GM23338 (cell line): ENCODE data around the gene TSTD2. TPM values are rescaled to one million over a fixed set of nuclear protein-coding genes. Genes with fewer than 3 reads are reported as not detected.

Source experiments
- ATAC-seq: fragments of 200-7000 bp; cut with Tn5 transposase; 3 replicates; pipeline ENCODE4 v1.9.1; 2020
- DNase-seq: peaks from one replicate; pipeline ENCODE4 v3.0.0-alpha.2; 2015; ENCODE audit warnings: low spot score
- H2AFZ ChIP-seq: fragments of 200-600 bp; sonication (generic); 2 replicates; pipeline ENCODE4 v1.8.0; 2016; ENCODE audit warnings: antibody characterized with exemption, mild to moderate bottlenecking, moderate library complexity
- H3F3A ChIP-seq: fragments of 200-600 bp; sonication (generic); replicated peaks from 2 replicates; pipeline ENCODE4 v1.8.0; 2017; ENCODE audit warnings: antibody characterized with exemption, mixed run types, low read depth
- H3K27ac ChIP-seq: fragments of 200-600 bp; sonication (generic); 2 replicates; pipeline ENCODE4 v1.6.1; 2016; ENCODE audit warnings: low read depth
- H3K27me3 ChIP-seq: fragments of 200-600 bp; sonication (generic); 2 replicates; pipeline ENCODE4 v1.8.0; 2016; ENCODE audit warnings: mild to moderate bottlenecking, mixed run types, moderate library complexity; ENCODE audit not compliant: insufficient read depth
- H3K36me3 ChIP-seq: fragments of 200-600 bp; sonication (generic); 2 replicates; pipeline ENCODE4 v1.8.0; 2016; ENCODE audit warnings: mild to moderate bottlenecking; ENCODE audit not compliant: insufficient read depth
- H3K4me1 ChIP-seq: fragments of 200-600 bp; sonication (generic); 2 replicates; pipeline ENCODE4 v1.8.0; 2016; ENCODE audit warnings: mild to moderate bottlenecking, moderate library complexity; ENCODE audit not compliant: insufficient read depth
- H3K4me2 ChIP-seq: fragments of 200-600 bp; sonication (generic); 2 replicates; pipeline ENCODE4 v1.7.1; 2017; ENCODE audit warnings: mixed run types
- H3K4me3 ChIP-seq: fragments of 200-600 bp; sonication (generic); 2 replicates; pipeline ENCODE4 v1.6.1; 2016; ENCODE audit warnings: mixed run types
- H3K79me2 ChIP-seq: fragments of 200-600 bp; sonication (generic); replicated peaks from 2 replicates; pipeline ENCODE4 v1.8.0; 2017; ENCODE audit warnings: mild to moderate bottlenecking; ENCODE audit not compliant: insufficient read depth
- H3K9me2 ChIP-seq: fragments of 200-600 bp; sonication (generic); 2 replicates; pipeline ENCODE4 v1.8.0; 2017; ENCODE audit not compliant: insufficient read depth
- H4K20me1 ChIP-seq: fragments of 200-600 bp; sonication (generic); replicated peaks from 2 replicates; pipeline ENCODE4 v1.8.0; 2017; ENCODE audit warnings: mild to moderate bottlenecking; ENCODE audit not compliant: insufficient read depth
- H3K27ac Mint-ChIP-seq: 2 replicates; pipeline ENCODE4 v1.8.0; 2020; ENCODE audit warnings: inconsistent platforms, mild to moderate bottlenecking, moderate library complexity, mixed read lengths
- H3K27me3 Mint-ChIP-seq: 3 replicates; pipeline ENCODE4 v1.8.0; 2022; ENCODE audit warnings: low read depth, mild to moderate bottlenecking, moderate library complexity, mixed read lengths, inconsistent platforms; ENCODE audit not compliant: insufficient read depth, poor library complexity
- H3K36me3 Mint-ChIP-seq: 3 replicates; pipeline ENCODE4 v1.8.0; 2021; ENCODE audit warnings: low read depth, mild to moderate bottlenecking, inconsistent platforms, moderate library complexity, mixed read lengths
- H3K4me1 Mint-ChIP-seq: 3 replicates; pipeline ENCODE4 v1.8.0; 2020; ENCODE audit warnings: mild to moderate bottlenecking, inconsistent platforms, mixed read lengths
- H3K4me3 Mint-ChIP-seq: 3 replicates; pipeline ENCODE4 v1.8.0; 2021; ENCODE audit warnings: moderate library complexity, mild to moderate bottlenecking, inconsistent platforms, mixed read lengths
- H3K9me3 Mint-ChIP-seq: 3 replicates; pipeline ENCODE4 v1.8.0; 2020; ENCODE audit warnings: moderate library complexity, mild to moderate bottlenecking, inconsistent platforms, mixed read lengths
- CREB1 ChIP-seq: fragments of 250-450 bp; sonication (Bioruptor Pico); IDR thresholded peaks from 2 replicates; pipeline ENCODE4 v1.5.0; 2020; ENCODE audit warnings: low read depth, mild to moderate bottlenecking, moderate library complexity
- CTCF ChIP-seq, 2 experiments: fragments of 200-600 bp in 1 of 2; sonication (generic) in 1 of 2; conservative IDR thresholded peaks; 2 replicates each; pipeline versions ENCODE4 v1.5.1 to v1.6.1; 2016 to 2017; ENCODE audit warnings: antibody characterized with exemption in 2 of 2, low read depth in 2 of 2, mild to moderate bottlenecking in 2 of 2, moderate library complexity in 1 of 2
- ETS1 ChIP-seq: IDR thresholded peaks from 2 replicates; pipeline ENCODE4 v1.6.1; 2016; ENCODE audit warnings: antibody characterized with exemption
- EZH2 ChIP-seq: fragments of 200-600 bp; sonication (generic); IDR thresholded peaks from one replicate; pipeline ENCODE4 v1.8.0; 2017; ENCODE audit warnings: antibody characterized with exemption, mild to moderate bottlenecking, low read depth; ENCODE audit not compliant: unreplicated experiment
- EZH2phosphoT487 ChIP-seq: fragments of 200-600 bp; sonication (generic); IDR thresholded peaks from one replicate; pipeline ENCODE4 v1.8.1; 2018; ENCODE audit warnings: antibody characterized with exemption; ENCODE audit not compliant: unreplicated experiment
- JUNB ChIP-seq: IDR thresholded peaks from one replicate; pipeline ENCODE4 v1.6.1; 2016; ENCODE audit warnings: antibody characterized with exemption; ENCODE audit not compliant: unreplicated experiment
- NANOG ChIP-seq: IDR thresholded peaks from 2 replicates; pipeline ENCODE4 v1.6.1; 2016; ENCODE audit warnings: antibody characterized with exemption, borderline replicate concordance
- POLR2AphosphoS5 ChIP-seq: IDR thresholded peaks from 2 replicates; pipeline ENCODE4 v1.6.1; 2016; ENCODE audit warnings: antibody characterized with exemption, low read depth
- REST ChIP-seq: IDR thresholded peaks from one replicate; pipeline ENCODE4 v1.6.1; 2018; ENCODE audit warnings: antibody characterized with exemption; ENCODE audit not compliant: unreplicated experiment
- STAT1 ChIP-seq: IDR thresholded peaks from one replicate; pipeline ENCODE4 v1.6.1; 2016; ENCODE audit warnings: antibody characterized with exemption; ENCODE audit not compliant: unreplicated experiment
- ZNF114 ChIP-seq: fragments of 250-450 bp; sonication (Bioruptor Pico); IDR thresholded peaks from 2 replicates; pipeline ENCODE4 v1.5.0; 2020; ENCODE audit warnings: mild to moderate bottlenecking, moderate library complexity
- ZNF331 ChIP-seq: fragments of 250-450 bp; sonication (Bioruptor Pico); IDR thresholded peaks from 2 replicates; pipeline ENCODE4 v1.5.0; 2020; ENCODE audit warnings: low read depth, mild to moderate bottlenecking, moderate library complexity
- ZNF462 ChIP-seq: fragments of 250-450 bp; sonication (Bioruptor Pico); IDR thresholded peaks from 2 replicates; pipeline ENCODE4 v1.5.0; 2020; ENCODE audit warnings: mild to moderate bottlenecking, moderate library complexity
- polyA plus RNA-seq: library from polyadenylated mRNA; unstranded; fragments of >200 nt; fragmentation: Nextera tagmentation; extraction: Ambion mirVana; gene quantifications from 2 replicates; pipeline ENCODE4 v1.2.1, GENCODE V29; 2016
- total RNA-seq: library from RNA; depleted of rRNA; stranded (reverse); fragments of >200 nt; shearing (Covaris generic); gene quantifications from 2 replicates; pipeline ENCODE4 v1.2.3, GENCODE V29; 2014

TSTD2 gene
- total and polyA plus RNA-seq, 2 experiments from 2014 or later: 8.5 to 21.8 TPM

DNA sequence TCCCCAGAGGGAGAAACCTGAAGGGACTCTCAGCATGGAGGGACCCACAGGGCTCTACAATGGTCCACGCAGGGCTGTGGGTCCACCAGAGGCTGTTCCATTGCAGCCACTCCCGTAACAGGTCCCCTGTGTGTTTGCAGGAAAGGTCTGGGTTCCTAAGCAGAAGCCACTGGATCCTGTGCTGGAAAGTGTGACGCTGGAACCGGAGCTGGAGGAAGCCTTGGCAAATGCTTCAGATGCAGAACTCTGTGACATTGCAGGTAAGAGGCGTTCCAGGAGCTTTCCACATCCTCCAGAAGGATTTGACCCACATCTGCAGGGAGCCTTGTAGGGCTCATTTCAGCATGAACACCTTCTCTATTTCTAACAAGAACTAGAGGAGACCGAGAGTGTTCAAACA is 80.0 kb downstream of the TSTD2 start:
- no peak for DNase-seq
- no peaks in the 10 kb centered on the region for H3K79me2 ChIP-seq
- H3K27ac ChIP-seq: no peak overlapping the region
- H3K4me1 ChIP-seq: peaks cover 11% of the 10 kb centered on the region
- H3K27ac Mint-ChIP-seq: no peak overlapping the region
- no peaks in the 10 kb centered on the region for H3K27me3 ChIP-seq
- H3K36me3 Mint-ChIP-seq: no peaks in the 10 kb centered on the region
- H2AFZ ChIP-seq: no peak overlapping the region
- no peaks in the 10 kb centered on the region for H4K20me1 ChIP-seq
- TF ChIP-seq ZNF114 (CRISPR knock-in tag) (no peak), NANOG (no peak), EZH2phosphoT487 (no peak), POLR2AphosphoS5 (no peak), JUNB (no peak), ETS1 (no peak), ZNF331 (no peak), ZNF462 (CRISPR knock-in tag) (no peak), STAT1 (no peak), EZH2 (no peak), CTCF (conservative IDR thresholded peaks at IDR 0.05; ENCODE audit: low read depth in 2 of 2) (no peak), REST (no peak), CREB1 (CRISPR knock-in tag) (no peak)
- peaks cover 14% of the 10 kb centered on the region for H3K27me3 Mint-ChIP-seq
- H3F3A ChIP-seq: no peaks in the 10 kb centered on the region
- no peak overlapping the region for H3K4me3 ChIP-seq
- H3K4me1 Mint-ChIP-seq: peaks cover 13% of the 10 kb centered on the region
- H3K4me3 Mint-ChIP-seq: no peak overlapping the region
- H3K9me3 Mint-ChIP-seq: no peaks in the 10 kb centered on the region
- ATAC-seq: no peak
- no peak overlapping the region for H3K4me2 ChIP-seq
- H3K36me3 ChIP-seq: no peaks in the 10 kb centered on the region
- H3K9me2 ChIP-seq: no peaks in the 10 kb centered on the region
